NCI-H2107 treated with DMSO at 0.1 percent for 48 hours (cell line): ENCODE data around the gene DYNAP.

Experiments used
- DNase-seq: peaks from one replicate; lab custom pipeline; 2025; ENCODE audit not compliant: unreplicated experiment; lab: John Stamatoyannopoulos, UW

The DYNAP gene

GRCh38 chr18:54590945-54591344 is at the start of gene DYNAP:
Gene DYNAP, plus strand, starts transcription at chr18:54591245. Its CDS starts 38 bp downstream, at chr18:54591283.
- DNase-seq, result no peak

GRCh38 chr18:54551590-54551989 is 39.5 kb upstream of the DYNAP start:
- no peak for DNase-seq

- no peak for DNase-seq
Measured at GRCh38 chr18:54555286-54555685, 35.8 kb upstream of the DYNAP start.

GRCh38 chr18:54555996-54556395 is 35.0 kb upstream of the DYNAP start:
- DNase-seq, result no peak

- no peak for DNase-seq
Measured at GRCh38 chr18:54557958-54558357, 33.1 kb upstream of the DYNAP start.

GRCh38 chr18:54558609-54559585 is 32.1 kb upstream of the DYNAP start:
- peak; percentile 24 for DNase-seq

- no peak for DNase-seq
Measured at GRCh38 chr18:54561706-54562267, 29.3 kb upstream of the DYNAP start.

- no peak for DNase-seq
Measured at GRCh38 chr18:54580202-54580729, 10.8 kb upstream of the DYNAP start.

GRCh38 chr18:54584065-54584464 is 7.0 kb upstream of the DYNAP start:
- DNase-seq, result no peak

GRCh38 chr18:54585743-54586142 is 5.3 kb upstream of the DYNAP start:
- DNase-seq, result no peak

GRCh38 chr18:54604211-54604610 is 13.2 kb downstream of the DYNAP start:
- no peak for DNase-seq

GRCh38 chr18:54606835-54607212 is 15.8 kb downstream of the DYNAP start:
- no peak for DNase-seq

GRCh38 chr18:54607213-54608027 is 16.4 kb downstream of the DYNAP start:
- DNase-seq, result peak; percentile 84

- DNase-seq, result no peak
Measured at GRCh38 chr18:54608028-54608642, 17.1 kb downstream of the DYNAP start.

- no peak for DNase-seq
Measured at GRCh38 chr18:54611816-54612215, 20.8 kb downstream of the DYNAP start.

GRCh38 chr18:54612237-54612636 is 21.2 kb downstream of the DYNAP start:
- DNase-seq, result no peak

- no peak for DNase-seq
Measured at GRCh38 chr18:54613174-54613573, 22.1 kb downstream of the DYNAP start.

GRCh38 chr18:54616220-54616848 is 25.3 kb downstream of the DYNAP start:
- no peak for DNase-seq

- DNase-seq, result no peak
Measured at GRCh38 chr18:54622084-54622483, 31.0 kb downstream of the DYNAP start.

- no peak for DNase-seq
Measured at GRCh38 chr18:54626779-54627178, 35.7 kb downstream of the DYNAP start.
